Measurements from ENCODE around the gene DAZAP2. TPM values are rescaled to one million over a fixed set of nuclear protein-coding genes. Genes with fewer than 3 reads are reported as not detected.

Gene DAZAP2, protein sequence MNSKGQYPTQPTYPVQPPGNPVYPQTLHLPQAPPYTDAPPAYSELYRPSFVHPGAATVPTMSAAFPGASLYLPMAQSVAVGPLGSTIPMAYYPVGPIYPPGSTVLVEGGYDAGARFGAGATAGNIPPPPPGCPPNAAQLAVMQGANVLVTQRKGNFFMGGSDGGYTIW
- total RNA-seq: 100 to 1,000 TPM; 232 to 242 TPM

DNA sequence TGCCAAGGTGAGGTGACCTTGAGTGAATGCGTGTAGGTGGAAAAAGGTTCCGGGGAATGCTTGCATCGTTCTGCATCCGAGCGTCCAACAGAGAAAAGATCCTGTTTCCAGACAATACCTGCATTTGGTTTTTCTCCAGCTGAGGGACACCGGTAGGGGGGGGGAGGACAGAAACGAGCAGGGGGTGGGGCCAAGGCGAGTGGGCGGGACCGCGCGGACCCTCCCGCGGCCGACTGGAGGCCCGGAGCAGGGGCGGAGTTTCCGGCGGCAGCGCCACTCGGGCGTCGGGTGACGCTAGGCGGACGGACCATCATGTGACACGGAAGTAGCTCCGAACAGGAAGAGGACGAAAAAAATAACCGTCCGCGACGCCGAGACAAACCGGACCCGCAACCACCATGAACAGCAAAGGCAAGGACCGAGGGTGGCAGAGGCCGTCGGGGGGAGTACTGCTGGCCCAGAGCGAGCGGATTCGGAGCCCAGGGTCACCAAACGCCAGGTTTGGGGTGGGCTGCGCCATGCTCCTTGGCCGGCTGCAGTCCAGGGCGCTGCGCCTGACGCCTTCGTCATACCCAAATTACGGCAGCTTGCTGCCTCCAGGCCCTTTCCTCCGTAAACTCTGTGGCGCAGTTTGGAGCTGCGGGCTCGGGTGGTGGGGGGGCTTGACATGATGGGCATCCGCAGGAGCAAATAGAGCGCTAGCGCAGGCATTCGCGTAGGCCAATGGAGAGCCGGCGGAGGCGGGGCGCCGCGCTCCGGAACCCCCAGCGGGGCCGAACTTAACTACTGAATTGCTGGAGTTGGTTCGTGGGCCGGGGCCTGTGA lies at the start of gene DAZAP2:
Gene DAZAP2 (plus strand): TSS at position 317 of the 825 bp plus-strand sequence. CDS start 82 bp downstream, at position 399.

DNA sequence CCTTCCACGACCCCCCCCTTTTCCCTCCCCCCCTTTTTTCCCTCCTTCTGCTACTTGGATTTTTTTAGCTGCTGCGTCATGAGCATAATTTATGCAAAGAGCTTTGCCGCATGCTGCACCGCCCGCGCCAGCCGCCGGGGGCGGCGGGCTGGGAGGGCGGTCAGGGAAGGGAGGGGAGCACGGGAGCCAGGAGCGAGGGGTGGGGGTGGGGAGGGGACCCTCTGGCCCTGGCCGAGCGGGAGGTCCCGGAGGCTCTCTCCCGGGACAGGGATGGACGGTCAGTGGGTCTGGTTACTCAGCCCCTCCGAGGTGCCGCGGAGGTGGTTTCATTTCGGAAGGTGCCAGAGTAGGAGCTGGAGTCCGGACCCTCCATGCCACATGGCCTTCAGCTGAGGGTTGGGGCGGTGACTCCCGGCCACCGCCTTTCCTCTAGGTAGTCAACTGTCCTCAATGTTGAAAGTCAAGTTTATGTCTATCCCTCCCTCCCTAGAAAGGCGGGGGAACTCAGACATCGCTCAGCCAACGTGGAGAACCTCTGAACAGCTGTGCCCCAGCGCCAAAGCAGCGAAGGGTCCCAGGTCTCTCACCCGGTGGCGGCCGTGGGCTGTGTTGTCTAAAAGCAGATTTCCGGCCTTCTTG lies 20.5 kb upstream of the DAZAP2 start, which contains the start of gene POU6F1:
Gene POU6F1 (minus strand): TSS at position 95 of the 639 bp plus-strand sequence. CDS start 11,226 bp downstream, outside the sequence.

DNA sequence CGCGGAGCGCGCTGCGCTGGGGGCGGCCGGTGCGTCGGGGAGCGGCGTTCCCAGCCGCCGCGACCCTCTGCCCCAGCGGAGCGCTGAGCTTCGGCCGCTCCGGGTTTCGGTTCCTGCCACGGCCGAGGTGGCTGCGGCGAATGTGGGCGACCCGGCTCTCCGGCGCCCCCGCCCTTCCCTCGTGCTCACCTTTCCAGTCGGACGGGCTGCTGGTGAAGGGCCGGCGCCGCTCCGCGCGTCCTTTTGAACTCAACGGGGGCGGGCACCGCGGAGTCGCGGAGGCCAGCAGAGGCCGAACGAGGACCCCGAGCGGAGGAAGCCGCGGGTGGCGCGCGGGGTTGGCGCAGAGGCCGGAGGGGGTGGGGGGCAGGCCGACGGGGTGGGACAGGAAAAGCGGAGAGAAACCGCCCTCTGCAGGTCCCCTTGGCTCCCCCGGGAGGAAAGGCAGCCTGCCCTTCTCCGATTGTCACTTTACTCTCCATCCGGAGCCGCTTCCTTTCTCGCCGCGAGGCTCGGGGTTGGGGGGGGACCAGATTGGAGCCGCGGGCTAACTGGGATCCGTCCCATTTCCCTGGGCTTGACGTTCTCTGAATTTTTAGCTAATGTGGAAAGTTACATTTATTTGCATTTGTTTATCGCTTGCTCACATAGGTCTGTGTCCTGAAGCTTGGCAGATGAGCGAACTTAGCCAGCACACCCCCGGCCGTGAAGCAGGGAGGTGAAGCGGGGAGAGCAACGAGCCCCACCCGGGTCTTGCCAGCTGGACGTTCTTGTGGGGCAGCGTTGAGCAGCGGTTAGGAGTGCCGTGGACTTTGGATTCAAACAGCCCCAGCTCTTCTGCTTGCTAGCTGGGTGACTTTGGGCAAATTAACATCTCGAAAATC lies 31.7 kb downstream of the DAZAP2 start, which contains the start of gene SMAGP:
Gene SMAGP (minus strand): TSS at position 349 of the 884 bp plus-strand sequence. CDS start 1,137 bp downstream, outside the sequence.

Other genes with a start within 250 kb of the DAZAP2 start
- gene SLC11A2, start 212.4 kb upstream of the DAZAP2 start, total RNA-seq: 10 to 100 TPM; 35.0 to 38.9 TPM
- gene LETMD1, start 190.5 kb upstream of the DAZAP2 start, total RNA-seq: 10 to 100 TPM; 73.7 to 75.2 TPM
- gene CSRNP2, start 155.2 kb upstream of the DAZAP2 start, total RNA-seq: 10 to 100 TPM; 13.7 to 17.5 TPM
- 10 to 100 TPM; 33.6 to 37.9 TPM for gene TFCP2, start 65.7 kb upstream of the DAZAP2 start, total RNA-seq
- 1 to 10 TPM; 3.7 to 5.8 TPM for gene POU6F1, start 20.8 kb upstream of the DAZAP2 start, total RNA-seq
- 1 to 10 TPM; 2.6 to 3.1 TPM for gene SMAGP, start 31.6 kb downstream of the DAZAP2 start, total RNA-seq
- 100 to 1,000 TPM; 240 to 248 TPM for gene BIN2, start 85.3 kb downstream of the DAZAP2 start, total RNA-seq
- under 1 TPM; 0.23 to 0.51 TPM for gene CELA1, start 107.9 kb downstream of the DAZAP2 start, total RNA-seq
- gene GALNT6, start 152.6 kb downstream of the DAZAP2 start, total RNA-seq: 10 to 100 TPM; 15.4 to 16.3 TPM
- gene SLC4A8, start 186.0 kb downstream of the DAZAP2 start, total RNA-seq: 10 to 100 TPM in 1 of 2 experiments, 1 to 10 TPM in 1; 9.2 to 11.4 TPM